ENCODE data around the gene HOXA11.

The HOXA11 gene

DNA sequence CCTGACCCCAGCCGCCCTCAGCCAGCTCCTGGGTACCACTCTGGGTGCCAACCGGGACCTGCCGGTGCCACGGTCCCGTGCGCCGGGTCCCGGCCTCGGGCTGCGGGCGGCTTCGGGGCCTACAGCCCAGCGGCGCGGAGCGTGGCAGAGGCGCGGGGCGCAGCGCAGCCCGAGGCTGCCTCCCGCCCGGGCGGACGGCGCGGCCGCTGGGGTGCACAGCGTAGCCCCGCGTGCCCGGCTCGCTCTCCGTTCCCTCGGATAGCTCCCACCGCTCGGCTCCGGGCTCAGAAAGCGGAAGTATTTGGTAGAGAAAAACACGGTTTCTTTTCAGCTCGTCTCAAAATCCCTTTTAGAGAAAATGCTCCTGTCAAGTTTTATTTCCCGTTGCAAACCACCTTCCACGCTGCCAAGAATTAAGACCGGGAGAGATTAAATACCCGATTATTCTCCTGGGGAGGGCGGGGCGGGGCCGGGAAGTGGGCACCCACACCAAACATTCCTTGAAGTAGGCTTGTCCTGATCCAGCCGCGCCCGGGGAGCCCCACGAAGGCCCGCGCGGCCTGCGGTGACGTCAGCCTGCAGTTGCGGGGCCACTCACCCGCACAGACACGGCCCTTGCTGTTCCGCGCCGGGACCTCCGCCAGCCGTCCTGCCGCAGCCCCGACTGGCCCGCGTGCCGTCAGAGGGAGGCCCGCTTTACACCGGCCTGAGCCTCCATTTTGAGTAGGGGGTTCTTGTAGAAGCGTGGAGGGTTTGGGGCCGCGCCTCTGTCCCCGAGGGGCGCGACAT, 7.7 kb upstream of the HOXA11 start:
- peaks cover 14 to 29% of the 10 kb centered on the region in 2 donors for H3K27me3 ChIP-seq (ENCODE audit: control insufficient read depth in 2 of 2, insufficient read depth in 2 of 2, low read length in 2 of 2)
- H3K9me3 ChIP-seq (ENCODE audit: control insufficient read depth in 2 of 2, low read length in 2 of 2): peaks cover 0 to 2% of the 10 kb centered on the region in 2 donors
- peaks cover 31 to 49% of the 10 kb centered on the region in 2 donors for H3K4me1 ChIP-seq (ENCODE audit: control insufficient read depth in 2 of 2, insufficient read depth in 2 of 2, low read length in 2 of 2)
- no peaks in the 10 kb centered on the region for H3K36me3 ChIP-seq (ENCODE audit: control insufficient read depth in 2 of 2, insufficient read depth in 2 of 2, low read length in 2 of 2)
- H3K4me3 ChIP-seq (ENCODE audit: low read length in 2 of 2): peak overlapping the region; percentile 66 to 79
- peak overlapping the region; percentile 78 to 92 for H3K9ac ChIP-seq (ENCODE audit: low read depth in 1 of 2, low read length in 2 of 2)
- H3K27ac ChIP-seq (ENCODE audit: low read depth in 2 of 2, low read length in 2 of 2): peak overlapping the region; percentile 91 to 93

- peak overlapping the region; percentile 78 to 92 for H3K9ac ChIP-seq (ENCODE audit: low read depth in 1 of 2, low read length in 2 of 2)
- peak overlapping the region; percentile 91 to 93 for H3K27ac ChIP-seq (ENCODE audit: low read depth in 2 of 2, low read length in 2 of 2)
Measured at GRCh38 chr7:27191833-27192545, 7.0 kb upstream of the HOXA11 start.

GRCh38 chr7:27191161-27191731, 6.2 kb upstream of the HOXA11 start:
- H3K27ac ChIP-seq (ENCODE audit: low read depth in 2 of 2, low read length in 2 of 2): peak overlapping the region; percentile 91 to 93
- no peaks in the 10 kb centered on the region for H3K36me3 ChIP-seq (ENCODE audit: control insufficient read depth in 2 of 2, insufficient read depth in 2 of 2, low read length in 2 of 2)
- H3K4me1 ChIP-seq (ENCODE audit: control insufficient read depth in 2 of 2, insufficient read depth in 2 of 2, low read length in 2 of 2): peaks cover 37 to 60% of the 10 kb centered on the region in 2 donors
- peaks cover 14 to 27% of the 10 kb centered on the region in 2 donors for H3K27me3 ChIP-seq (ENCODE audit: control insufficient read depth in 2 of 2, insufficient read depth in 2 of 2, low read length in 2 of 2)
- H3K4me3 ChIP-seq (ENCODE audit: low read length in 2 of 2): peak overlapping the region; percentile 66 to 79
- H3K9me3 ChIP-seq (ENCODE audit: control insufficient read depth in 2 of 2, low read length in 2 of 2): no peaks in the 10 kb centered on the region
- peak overlapping the region; percentile 78 to 92 for H3K9ac ChIP-seq (ENCODE audit: low read depth in 1 of 2, low read length in 2 of 2)

More at GRCh38 chr7:27191833-27192545, 7.0 kb upstream of the HOXA11 start:
- H3K36me3 ChIP-seq (ENCODE audit: control insufficient read depth in 2 of 2, insufficient read depth in 2 of 2, low read length in 2 of 2): no peaks in the 10 kb centered on the region
- no peaks in the 10 kb centered on the region for H3K9me3 ChIP-seq (ENCODE audit: control insufficient read depth in 2 of 2, low read length in 2 of 2)
- H3K4me3 ChIP-seq (ENCODE audit: low read length in 2 of 2): peak overlapping the region; percentile 66 to 79
- peaks cover 34 to 56% of the 10 kb centered on the region in 2 donors for H3K4me1 ChIP-seq (ENCODE audit: control insufficient read depth in 2 of 2, insufficient read depth in 2 of 2, low read length in 2 of 2)
- peaks cover 14 to 27% of the 10 kb centered on the region in 2 donors for H3K27me3 ChIP-seq (ENCODE audit: control insufficient read depth in 2 of 2, insufficient read depth in 2 of 2, low read length in 2 of 2)

- Histone ChIP-seq H3K4me1 (ENCODE audit: control insufficient read depth in 2 of 2, insufficient read depth in 2 of 2, low read length in 2 of 2) (peaks cover 40 to 64% of the 10 kb centered on the region in 2 donors), H3K27ac (ENCODE audit: low read depth in 2 of 2, low read length in 2 of 2) (peak overlapping the region; percentile 91 to 93), H3K9me3 (ENCODE audit: control insufficient read depth in 2 of 2, low read length in 2 of 2) (no peaks in the 10 kb centered on the region), H3K27me3 (ENCODE audit: control insufficient read depth in 2 of 2, insufficient read depth in 2 of 2, low read length in 2 of 2) (peaks cover 11 to 32% of the 10 kb centered on the region in 2 donors), H3K9ac (ENCODE audit: low read depth in 1 of 2, low read length in 2 of 2) (peak overlapping the region; percentile 90 to 96), H3K4me3 (ENCODE audit: low read length in 2 of 2) (peak overlapping the region; percentile 83 to 87), H3K36me3 (ENCODE audit: control insufficient read depth in 2 of 2, insufficient read depth in 2 of 2, low read length in 2 of 2) (no peaks in the 10 kb centered on the region)
Measured at GRCh38 chr7:27189997-27190748, 5.1 kb upstream of the HOXA11 start.

GRCh38 chr7:27189295-27189996, 4.4 kb upstream of the HOXA11 start:
- Histone ChIP-seq H3K27me3 (ENCODE audit: control insufficient read depth in 2 of 2, insufficient read depth in 2 of 2, low read length in 2 of 2) (peaks cover 15 to 35% of the 10 kb centered on the region in 2 donors), H3K4me1 (ENCODE audit: control insufficient read depth in 2 of 2, insufficient read depth in 2 of 2, low read length in 2 of 2) (peaks cover 45 to 69% of the 10 kb centered on the region in 2 donors)

GRCh38 chr7:27188386-27189294, 3.6 kb upstream of the HOXA11 start:
- Histone ChIP-seq H3K27ac (ENCODE audit: low read depth in 2 of 2, low read length in 2 of 2) (peak overlapping the region; percentile 91 to 93), H3K27me3 (ENCODE audit: control insufficient read depth in 2 of 2, insufficient read depth in 2 of 2, low read length in 2 of 2) (peaks cover 15 to 32% of the 10 kb centered on the region in 2 donors), H3K4me3 (ENCODE audit: low read length in 2 of 2) (peak overlapping the region; percentile 83 to 87), H3K36me3 (ENCODE audit: control insufficient read depth in 2 of 2, insufficient read depth in 2 of 2, low read length in 2 of 2) (no peaks in the 10 kb centered on the region), H3K9ac (ENCODE audit: low read depth in 1 of 2, low read length in 2 of 2) (peak overlapping the region; percentile 90 to 96), H3K4me1 (ENCODE audit: control insufficient read depth in 2 of 2, insufficient read depth in 2 of 2, low read length in 2 of 2) (peaks cover 50 to 73% of the 10 kb centered on the region in 2 donors), H3K9me3 (ENCODE audit: control insufficient read depth in 2 of 2, low read length in 2 of 2) (no peaks in the 10 kb centered on the region)

More at GRCh38 chr7:27189295-27189996, 4.4 kb upstream of the HOXA11 start:
- peak overlapping the region; percentile 83 to 87 for H3K4me3 ChIP-seq (ENCODE audit: low read length in 2 of 2)
- H3K9ac ChIP-seq (ENCODE audit: low read depth in 1 of 2, low read length in 2 of 2): peak overlapping the region; percentile 90 to 96
- H3K27ac ChIP-seq (ENCODE audit: low read depth in 2 of 2, low read length in 2 of 2): peak overlapping the region; percentile 91 to 93
- no peaks in the 10 kb centered on the region for H3K9me3 ChIP-seq (ENCODE audit: control insufficient read depth in 2 of 2, low read length in 2 of 2)
- H3K36me3 ChIP-seq (ENCODE audit: control insufficient read depth in 2 of 2, insufficient read depth in 2 of 2, low read length in 2 of 2): no peaks in the 10 kb centered on the region

DNA sequence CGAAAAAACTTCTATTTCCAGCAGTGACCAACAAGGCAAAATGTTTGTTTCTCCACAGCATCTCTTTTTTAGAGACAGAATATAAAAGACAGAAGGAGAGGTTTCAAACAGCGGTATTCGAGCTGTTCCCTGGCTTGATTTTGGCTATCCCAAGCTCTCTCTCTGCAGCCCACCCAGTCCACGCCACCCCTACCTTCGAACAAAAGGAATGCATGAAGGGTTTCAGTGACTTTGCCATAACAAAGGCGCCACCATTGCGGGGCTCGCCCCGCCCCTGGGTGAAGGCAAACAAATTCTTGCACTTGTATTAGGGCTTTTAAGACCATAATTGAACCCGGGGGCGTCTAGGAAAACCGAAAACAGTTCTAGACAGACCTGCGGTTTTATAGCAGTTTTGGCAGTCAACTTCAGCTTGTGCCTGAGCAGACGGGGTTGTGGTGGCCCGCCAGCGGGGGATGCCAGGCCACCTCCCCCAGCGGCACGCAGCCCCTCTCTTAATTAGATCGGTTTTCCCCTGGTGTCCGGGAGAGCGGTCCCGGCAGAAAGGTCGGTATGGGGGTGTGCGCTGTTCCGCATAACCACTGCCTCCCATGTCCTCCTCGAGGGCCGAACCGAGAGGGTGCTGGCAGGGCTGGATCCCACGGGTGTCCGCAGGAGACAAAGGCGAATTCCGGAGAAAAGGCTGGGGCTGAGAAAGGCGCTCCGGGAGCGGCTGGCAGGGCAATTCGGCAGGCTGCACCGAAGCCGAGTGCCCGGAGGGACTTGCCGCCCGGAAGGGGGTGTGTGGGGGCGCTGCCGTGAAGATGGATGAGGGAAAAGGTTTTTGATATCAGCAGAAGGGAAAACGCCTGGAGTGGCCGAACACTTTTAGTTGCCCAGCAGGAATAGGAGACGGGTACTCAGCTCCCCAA, 2.7 kb upstream of the HOXA11 start:
- H3K9me3 ChIP-seq (ENCODE audit: control insufficient read depth in 2 of 2, low read length in 2 of 2): no peaks in the 10 kb centered on the region
- H3K27ac ChIP-seq (ENCODE audit: low read depth in 2 of 2, low read length in 2 of 2): peak overlapping the region; percentile 91 to 93
- H3K4me1 ChIP-seq (ENCODE audit: control insufficient read depth in 2 of 2, insufficient read depth in 2 of 2, low read length in 2 of 2): peaks cover 54 to 79% of the 10 kb centered on the region in 2 donors
- peak overlapping the region; percentile 83 to 87 for H3K4me3 ChIP-seq (ENCODE audit: low read length in 2 of 2)
- no peaks in the 10 kb centered on the region for H3K36me3 ChIP-seq (ENCODE audit: control insufficient read depth in 2 of 2, insufficient read depth in 2 of 2, low read length in 2 of 2)
- H3K9ac ChIP-seq (ENCODE audit: low read depth in 1 of 2, low read length in 2 of 2): peak overlapping the region; percentile 90 to 96
- peaks cover 15 to 30% of the 10 kb centered on the region in 2 donors for H3K27me3 ChIP-seq (ENCODE audit: control insufficient read depth in 2 of 2, insufficient read depth in 2 of 2, low read length in 2 of 2)
